ENCODE measurements around the gene TIMM10B.

Gene TIMM10B

DNA sequence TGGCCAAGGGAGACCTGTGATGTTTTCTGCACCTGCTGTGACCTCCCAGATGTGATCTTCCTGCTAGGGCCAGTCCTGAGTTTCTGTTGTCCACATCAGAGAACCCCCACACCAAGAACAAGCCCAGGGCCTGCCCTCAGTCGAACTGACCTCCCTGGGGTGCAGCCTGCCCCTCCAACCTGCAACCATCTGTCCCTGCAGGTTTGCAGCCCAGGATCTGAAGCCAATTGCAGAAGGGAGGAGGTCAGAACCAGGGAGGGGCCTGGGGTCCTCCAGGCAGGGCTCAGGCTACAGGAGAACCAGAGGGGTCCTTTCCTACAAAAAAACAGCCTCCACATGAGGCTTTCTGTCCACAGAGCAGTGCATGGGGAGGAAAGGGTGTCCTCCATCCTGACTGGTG, 8.4 kb upstream of the TIMM10B start:
- DNase-seq (ENCODE audit: low spot score) = no peak

DNA sequence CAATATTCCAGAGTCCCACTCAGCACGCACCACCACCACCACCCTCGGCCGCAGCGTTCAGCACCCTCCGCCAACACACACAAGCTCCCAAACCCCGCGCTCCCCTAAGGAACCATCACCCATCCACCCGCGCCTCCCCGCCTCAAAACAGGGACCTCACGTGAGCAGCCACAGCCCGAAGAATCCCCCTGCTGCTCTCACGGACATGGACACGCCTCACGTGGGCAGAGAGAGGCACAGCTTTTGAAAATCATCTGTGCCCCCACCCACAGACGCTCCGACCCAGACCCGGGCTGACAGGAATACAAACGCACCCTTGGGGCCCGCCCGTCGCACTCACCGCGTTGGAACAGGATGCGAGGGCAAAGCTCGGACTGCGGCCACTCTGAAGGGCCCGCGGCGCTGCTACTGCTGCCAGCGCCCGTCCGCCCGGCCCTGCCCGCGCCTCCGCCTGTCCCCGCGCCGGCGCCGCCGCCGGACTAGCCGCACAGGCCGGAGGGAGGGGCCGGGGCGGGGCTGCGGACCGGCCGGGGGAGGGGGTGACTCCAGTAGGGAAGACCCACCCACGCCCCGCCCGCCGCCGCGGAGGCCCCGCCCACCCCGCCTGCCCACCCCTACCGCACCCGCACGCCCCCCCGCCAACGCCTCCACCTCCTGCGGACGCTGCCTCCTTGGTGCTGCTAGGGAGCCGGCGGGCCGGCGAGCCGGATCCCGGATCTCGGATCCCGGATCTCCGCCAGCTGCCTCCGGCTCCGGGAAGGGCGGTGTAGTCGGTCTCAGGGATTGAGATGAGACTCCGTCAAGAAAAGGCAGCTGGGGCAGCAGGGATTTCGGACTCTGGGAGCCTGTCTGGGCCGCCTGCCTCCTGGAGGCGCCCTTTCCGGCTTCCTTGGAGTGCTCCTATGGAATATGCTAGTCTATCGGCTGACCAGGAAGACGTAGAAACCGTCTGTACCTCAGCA, 7.6 kb upstream of the TIMM10B start, which contains the start of gene TRIM3:
TSS of gene TRIM3 (minus strand) at position 491 of the 962 bp plus-strand sequence. CDS start 8,246 bp downstream, outside the sequence.
- DNase-seq (ENCODE audit: low spot score) = peak; percentile 95

DNA sequence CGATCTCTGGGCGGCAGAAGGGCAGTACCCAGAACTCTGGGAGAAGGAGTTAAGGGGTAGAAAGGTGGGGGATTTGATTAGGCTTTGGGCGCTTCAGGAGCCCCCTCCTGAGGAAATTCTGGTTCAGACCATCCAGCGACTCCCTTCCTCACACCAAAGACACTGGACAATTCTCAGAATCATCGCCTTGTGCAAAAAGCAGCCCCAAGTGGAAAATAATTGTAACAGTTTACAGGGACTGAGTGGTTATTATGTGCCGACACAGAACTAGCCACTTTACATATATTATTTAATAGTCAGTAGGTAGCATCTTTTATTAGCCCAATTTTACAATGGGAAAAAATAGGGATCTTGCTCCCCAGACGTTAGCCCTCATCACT, 6.9 kb upstream of the TIMM10B start:
- no peak for DNase-seq (ENCODE audit: low spot score)

GRCh38 chr11:6474806-6475500, 6.3 kb upstream of the TIMM10B start:
- DNase-seq (ENCODE audit: low spot score) = no peak

DNA sequence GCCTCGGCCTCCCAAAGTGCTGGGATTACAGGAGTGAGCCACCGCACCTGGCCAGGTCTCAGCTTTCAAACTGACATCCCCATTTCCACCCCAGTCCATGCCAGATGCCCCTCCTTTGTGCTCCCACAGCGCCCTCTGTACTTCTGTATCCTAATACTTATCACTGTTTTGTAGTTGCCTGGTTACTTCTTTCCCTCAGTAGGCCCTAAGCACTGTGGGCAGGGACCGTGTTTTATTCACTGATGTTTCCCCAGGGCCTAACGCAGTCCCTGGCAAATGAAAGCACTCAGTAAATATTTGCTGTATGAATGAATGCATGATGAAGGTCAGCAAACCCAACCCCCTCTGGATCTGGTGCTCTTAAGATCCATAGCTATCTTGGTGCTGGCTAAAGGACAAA, 5.4 kb upstream of the TIMM10B start:
- no peak for DNase-seq (ENCODE audit: low spot score)

GRCh38 chr11:6476571-6476970, 4.7 kb upstream of the TIMM10B start:
- DNase-seq (ENCODE audit: low spot score) = no peak

GRCh38 chr11:6480299-6480914, 894 bp upstream of the TIMM10B start:
- DNase-seq (ENCODE audit: low spot score) = no peak

GRCh38 chr11:6481924-6482275, 599 bp downstream of the TIMM10B start:
- no peak for DNase-seq (ENCODE audit: low spot score)

DNA sequence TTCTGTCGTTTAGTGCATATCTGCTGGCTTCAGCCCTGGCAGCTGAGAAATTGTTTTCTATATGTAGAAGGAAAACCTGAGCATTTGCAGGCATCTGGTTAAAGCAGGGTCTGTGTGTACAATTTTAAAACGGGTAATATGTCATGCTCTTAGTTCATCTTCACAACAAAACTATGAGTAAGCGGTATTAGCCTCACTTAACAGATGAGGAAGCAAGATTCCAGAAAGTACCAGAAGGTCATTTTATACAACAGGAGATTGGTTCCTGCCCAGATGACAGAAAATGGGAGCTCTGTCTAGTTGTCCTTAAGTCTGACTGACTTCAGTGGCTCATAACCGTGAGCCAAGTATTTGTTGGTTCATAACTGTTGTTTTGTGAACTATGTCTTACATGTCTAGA, 1.1 kb downstream of the TIMM10B start:
- no peak for DNase-seq (ENCODE audit: low spot score)

DNA sequence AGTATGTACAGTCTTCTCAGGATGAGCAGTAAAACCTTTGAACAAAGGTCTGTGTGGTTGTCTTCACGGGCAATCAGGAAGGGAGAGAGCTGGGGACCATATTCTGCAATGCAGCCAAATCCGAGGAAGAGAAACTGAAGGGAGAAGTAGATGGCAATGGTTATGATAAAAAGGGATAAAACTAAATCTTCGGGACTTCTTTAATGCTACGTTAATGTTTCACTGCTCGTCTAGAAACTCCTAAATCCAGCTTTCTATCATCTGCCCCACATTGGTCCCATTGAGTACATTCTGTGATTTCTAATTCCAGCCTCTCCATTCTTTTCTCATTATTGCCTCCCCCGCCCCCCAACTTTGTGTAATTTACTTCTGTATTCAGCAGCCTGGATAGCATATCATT, 1.7 kb downstream of the TIMM10B start:
- DNase-seq (ENCODE audit: low spot score) = no peak

DNA sequence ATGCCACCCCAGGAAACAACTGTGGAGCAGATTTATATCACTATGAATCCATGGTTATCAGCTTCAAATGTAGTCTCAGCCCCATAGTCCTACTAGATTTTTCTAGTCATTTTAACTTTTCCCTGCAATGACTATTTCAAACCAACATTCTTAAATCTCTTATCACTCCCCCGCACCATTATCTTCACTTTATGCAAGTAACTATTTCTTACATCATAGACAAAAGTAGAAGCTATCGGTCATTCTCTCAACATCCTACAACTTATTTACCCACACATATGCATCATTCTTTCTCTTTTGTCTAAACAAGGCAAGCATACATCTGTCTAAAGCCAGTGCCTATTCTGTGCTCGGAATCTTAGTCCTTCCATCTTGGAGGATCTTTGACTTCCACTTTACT, 4.4 kb downstream of the TIMM10B start:
- DNase-seq (ENCODE audit: low spot score) = no peak

- DNase-seq (ENCODE audit: low spot score) = no peak
These were observed 5.0 kb downstream of the TIMM10B start for GRCh38 chr11:6486256-6486655.

GRCh38 chr11:6486938-6487337, 5.6 kb downstream of the TIMM10B start:
- DNase-seq (ENCODE audit: low spot score) = no peak

DNA sequence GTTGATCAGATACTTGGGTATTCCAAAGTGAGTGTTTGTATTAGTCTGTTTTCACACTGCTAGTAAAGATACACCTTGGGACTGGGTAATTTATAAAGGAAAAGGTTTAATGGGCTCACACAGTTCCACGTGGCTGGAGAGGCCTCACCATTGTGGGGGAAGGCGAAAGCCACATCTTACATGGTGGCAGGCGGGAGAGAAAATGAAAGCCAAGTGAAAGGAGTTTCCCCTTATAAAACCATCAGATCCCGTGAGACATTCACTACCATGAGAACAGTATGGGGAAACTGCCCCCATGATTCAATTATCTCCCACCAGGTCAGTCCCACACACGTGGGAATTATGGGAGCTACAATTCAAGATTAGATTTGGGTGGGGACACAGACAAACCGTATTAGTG, 7.0 kb downstream of the TIMM10B start:
- no peak for DNase-seq (ENCODE audit: low spot score)

- DNase-seq (ENCODE audit: low spot score) = no peak
These were observed 7.5 kb downstream of the TIMM10B start for GRCh38 chr11:6488821-6489220.

GRCh38 chr11:6489306-6489705, 8.0 kb downstream of the TIMM10B start:
- DNase-seq (ENCODE audit: low spot score) = no peak

- no peak for DNase-seq (ENCODE audit: low spot score)
These were observed 16.0 kb downstream of the TIMM10B start, which contains the start of gene DNHD1 for GRCh38 chr11:6497069-6497839. Gene DNHD1 (plus strand): TSS chr11:6497280. CDS start chr11:6498216, 936 bp downstream.

GRCh38 chr11:6498121-6498520, 16.8 kb downstream of the TIMM10B start:
- DNase-seq (ENCODE audit: low spot score) = no peak

GRCh38 chr11:6498544-6498943, 17.2 kb downstream of the TIMM10B start:
- DNase-seq (ENCODE audit: low spot score) = no peak

DNA sequence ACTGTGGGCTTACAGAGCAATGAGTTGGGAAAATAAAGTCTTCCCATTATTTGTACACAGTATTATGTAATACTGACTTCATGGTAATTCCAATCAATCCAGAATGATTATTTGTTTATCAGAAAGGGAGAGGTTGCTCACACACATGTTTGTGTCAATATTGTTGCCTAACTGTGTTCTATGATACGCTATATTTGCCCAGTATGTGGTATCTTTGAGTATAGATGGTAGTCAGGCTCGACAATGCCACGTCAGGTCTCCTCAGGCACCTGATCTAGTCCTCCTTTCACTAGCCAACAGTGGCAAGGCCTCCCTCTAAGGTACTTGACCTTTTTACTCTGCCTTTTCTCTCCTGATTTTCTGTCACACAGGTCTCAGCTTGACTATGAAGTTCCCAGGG, 21.1 kb downstream of the TIMM10B start:
- no peak for DNase-seq (ENCODE audit: low spot score)

GRCh38 chr11:6504166-6504565, 22.9 kb downstream of the TIMM10B start:
- DNase-seq (ENCODE audit: low spot score) = no peak
